Esophagus squamous epithelium (tissue), 4 donors: ENCODE data around the gene ANO2.

ENCODE experiments used
- CTCF ChIP-seq, 6 experiments: fragments of 450-650 bp in 4 of 6; fragments of 200-600 bp in 2 of 6; sonication (generic) in 2 of 6; IDR thresholded peaks; one replicate each; pipeline ENCODE4 v1.5.1; 2016 to 2019; ENCODE audit warnings: antibody characterized with exemption in 6 of 6, mild to moderate bottlenecking in 4 of 6, moderate library complexity in 4 of 6
- POLR2A ChIP-seq, 4 donors: fragments of 450-650 bp; IDR thresholded peaks; one replicate each; pipeline ENCODE4 v1.6.1; 2017; ENCODE audit warnings: antibody characterized with exemption in 4 of 4, mild to moderate bottlenecking in 4 of 4, moderate library complexity in 3 of 4

DNA sequence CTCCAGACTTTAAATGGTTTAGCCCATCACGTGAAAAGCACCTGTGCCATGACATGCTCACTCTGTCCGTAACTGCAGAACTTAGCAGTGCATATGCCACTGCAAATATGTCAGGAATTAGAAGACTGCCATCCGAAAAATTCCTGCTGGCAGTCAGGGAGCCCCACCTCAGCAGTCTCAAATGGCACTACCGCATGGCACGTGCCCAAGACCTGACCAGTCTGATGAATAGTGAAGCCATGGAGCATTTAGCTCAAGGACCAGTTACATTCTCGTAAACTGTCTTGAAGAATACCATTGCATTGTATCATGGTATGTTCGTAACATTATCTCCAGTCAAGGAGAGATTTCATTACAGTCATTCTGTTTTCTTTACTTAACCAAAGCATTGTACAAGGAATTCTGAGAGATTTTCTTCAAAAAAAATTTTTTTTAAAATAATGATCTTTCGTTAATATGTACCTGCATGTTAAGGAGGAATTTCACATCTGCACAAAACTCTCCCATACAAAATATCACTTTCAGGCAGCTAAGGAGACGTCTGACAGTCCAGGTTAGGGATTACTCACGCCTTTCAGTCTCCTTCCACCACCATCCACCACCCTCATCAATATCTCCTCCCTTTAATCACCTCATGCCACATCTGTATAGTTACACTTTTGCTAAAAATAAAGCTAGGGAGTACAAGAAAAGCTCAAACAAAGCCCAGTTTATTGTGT lies 138.5 kb downstream of the ANO2 start:
- no peak for TF ChIP-seq CTCF (IDR thresholded peaks at IDR 0.05)
- TF ChIP-seq POLR2A (IDR thresholded peaks at IDR 0.05): no peak
